Fibroblast of the aortic adventitia (primary cell): Measurements from ENCODE around the gene DRD4. TPM values are rescaled to one million over a fixed set of nuclear protein-coding genes. Genes with fewer than 3 reads are reported as not detected.

Source experiments
- DNase-seq: peaks from one replicate; pipeline ENCODE4 v3.0.0-alpha.2; 2010; ENCODE audit warnings: low read depth
- H3K4me3 ChIP-seq: 2 replicates; pipeline ENCODE4 v1.5.1; 2011; ENCODE audit warnings: low read depth, mild to moderate bottlenecking, control low read depth, low read length, moderate library complexity
- CTCF ChIP-seq: IDR thresholded peaks from 2 replicates; pipeline ENCODE4 v1.5.1; 2011; ENCODE audit warnings: mild to moderate bottlenecking, low read length, control low read depth, inconsistent platforms; ENCODE audit not compliant: insufficient read depth
- total RNA-seq: library from RNA; depleted of rRNA; stranded (reverse); fragments of >200 nt; gene quantifications from 2 replicates; pipeline ENCODE4 v1.2.3, GENCODE V29; 2012; ENCODE audit warnings: low replicate concordance

The DRD4 gene
- total RNA-seq, 1 donor, result 0.09 TPM

- DNase-seq, result peak; percentile 41
- TF ChIP-seq CTCF, result no peak
- H3K4me3 ChIP-seq, result no peak overlapping the region
Observed at GRCh38 chr11:665062-665703, 28.1 kb downstream of the DRD4 start.

- DNase-seq, result peak; percentile 59
- no peak overlapping the region for H3K4me3 ChIP-seq
- TF ChIP-seq CTCF, result no peak
Observed at GRCh38 chr11:665704-666281, 28.7 kb downstream of the DRD4 start.

GRCh38 chr11:673866-674265 is 36.8 kb downstream of the DRD4 start:
- no peak for TF ChIP-seq CTCF
- H3K4me3 ChIP-seq, result no peak overlapping the region
- no peak for DNase-seq

GRCh38 chr11:674406-674805 is 37.3 kb downstream of the DRD4 start:
- DNase-seq, result no peak
- TF ChIP-seq CTCF, result no peak
- no peak overlapping the region for H3K4me3 ChIP-seq

GRCh38 chr11:678297-678696 is 41.2 kb downstream of the DRD4 start:
- no peak for DNase-seq
- TF ChIP-seq CTCF, result no peak
- no peak overlapping the region for H3K4me3 ChIP-seq

- H3K4me3 ChIP-seq, result no peak overlapping the region
- DNase-seq, result no peak
- TF ChIP-seq CTCF, result no peak
Observed at GRCh38 chr11:679271-680207, 42.5 kb downstream of the DRD4 start.
